ENCODE data around the gene ATCAY.

ATCAY gene

DNA sequence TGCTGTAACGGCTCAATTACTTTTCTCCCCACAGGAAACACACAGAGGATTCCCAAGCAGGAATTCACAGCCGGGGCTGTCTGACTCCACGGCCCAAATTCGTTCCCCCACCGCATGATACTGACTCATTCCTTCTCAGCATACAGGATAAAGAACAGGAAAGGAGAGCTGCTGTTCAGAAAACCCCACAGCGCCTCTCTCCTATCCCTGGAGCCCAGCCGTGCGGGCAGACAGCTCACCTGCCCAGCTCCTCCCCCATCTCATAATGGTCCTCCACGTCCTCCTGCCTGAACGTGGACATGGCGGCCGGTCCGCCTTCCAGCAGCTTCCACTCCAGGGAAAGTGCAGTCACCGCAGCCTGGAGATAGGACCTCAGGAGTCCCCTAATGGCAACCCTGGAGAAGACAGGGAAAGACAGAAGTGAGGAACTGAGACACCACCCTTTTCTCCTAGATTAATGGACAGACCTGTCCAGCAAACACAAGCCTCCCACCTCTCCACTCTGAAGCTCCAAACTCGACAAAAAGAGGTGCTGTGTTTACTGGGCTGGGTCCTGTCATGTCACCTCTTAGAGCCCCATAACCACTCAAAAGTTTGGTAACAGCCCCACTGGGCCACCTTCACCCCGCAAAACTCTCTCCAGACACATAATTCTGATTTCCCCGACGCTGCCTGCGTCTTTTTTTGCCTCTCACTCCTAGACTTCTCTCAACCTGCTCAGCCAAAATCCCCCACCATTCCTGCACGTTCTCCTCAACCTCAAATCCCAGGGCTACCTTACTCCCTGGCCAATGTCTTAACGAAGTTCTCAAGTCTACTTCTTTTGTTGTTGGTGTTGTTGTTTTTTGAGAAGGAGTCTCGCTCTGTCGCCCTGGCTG is 89.2 kb downstream of the ATCAY start:
- DNase-seq (ENCODE audit: low read depth, low spot score), result no peak

- DNase-seq (ENCODE audit: low read depth, low spot score), result no peak
These were observed 89.9 kb downstream of the ATCAY start for GRCh38 chr19:3970313-3970807.

- peak; percentile 94 for DNase-seq (ENCODE audit: low read depth, low spot score)
These were observed 90.5 kb downstream of the ATCAY start, which contains the start of gene DAPK3 for GRCh38 chr19:3970808-3971598. Gene DAPK3, minus strand, starts transcription at chr19:3971099. Its CDS starts 1,364 bp downstream, at chr19:3969735.

GRCh38 chr19:3975144-3975543 is 94.7 kb downstream of the ATCAY start:
- DNase-seq (ENCODE audit: low read depth, low spot score), result no peak

DNA sequence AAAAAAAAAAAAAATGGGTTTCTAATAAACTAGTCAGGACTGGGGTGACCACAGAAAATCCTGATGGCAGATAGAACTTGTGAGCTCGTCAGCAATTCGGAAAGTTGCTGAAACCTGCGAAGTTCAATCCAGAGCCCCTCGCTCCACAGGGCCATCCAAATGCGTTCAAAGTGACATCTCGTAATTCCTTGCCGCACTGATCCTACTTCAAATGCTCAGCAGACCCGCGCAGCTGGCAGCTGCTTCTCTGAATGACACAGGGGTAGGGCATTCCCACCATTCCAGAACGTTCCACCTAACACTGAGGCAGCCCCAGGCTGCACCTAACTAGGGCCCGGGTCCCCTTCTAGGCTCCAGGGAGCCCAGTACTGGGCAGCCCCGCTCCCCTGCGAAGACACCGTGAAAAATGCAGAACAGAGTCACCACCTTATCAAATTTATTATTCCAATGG is 95.2 kb downstream of the ATCAY start:
- DNase-seq (ENCODE audit: low read depth, low spot score), result no peak

- DNase-seq (ENCODE audit: low read depth, low spot score), result no peak
These were observed 96.2 kb downstream of the ATCAY start for GRCh38 chr19:3976495-3977241.

Data from brain pericyte (primary cell).